GM21526 (cell line): Measurements from ENCODE around the gene MPHOSPH10.
"Not testable (repeated sequence)": the region's sequence is repeated elsewhere in the genome, so short reads cannot be mapped to it uniquely, and the experiment has no call there.

Experiments
- ATAC-seq: cut with Tn5 transposase; IDR thresholded peaks from one replicate; pipeline ENCODE4 v1.9.1; 2021; ENCODE audit warnings: moderate library complexity; ENCODE audit not compliant: unreplicated experiment, low FRiP score

The MPHOSPH10 gene

DNA sequence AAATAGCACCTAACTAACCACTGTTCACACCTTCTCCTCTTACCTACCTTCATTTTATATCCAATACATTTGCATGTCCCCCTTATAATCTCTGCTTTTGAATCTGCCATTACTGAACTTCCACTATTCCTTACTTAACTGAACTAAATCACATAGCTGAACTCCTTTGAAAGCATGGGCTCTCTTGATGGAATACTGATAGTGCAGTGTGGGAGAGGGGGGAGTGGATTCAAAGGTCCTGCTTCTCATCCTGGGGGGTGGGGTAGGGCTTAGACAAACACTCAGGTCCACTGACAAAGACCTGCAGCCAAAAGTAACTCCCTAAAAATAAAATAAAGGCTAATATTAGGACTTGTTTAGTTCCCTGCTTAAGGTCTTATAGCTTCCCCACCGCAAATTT lies 9.0 kb upstream of the MPHOSPH10 start:
- no peak for ATAC-seq

DNA sequence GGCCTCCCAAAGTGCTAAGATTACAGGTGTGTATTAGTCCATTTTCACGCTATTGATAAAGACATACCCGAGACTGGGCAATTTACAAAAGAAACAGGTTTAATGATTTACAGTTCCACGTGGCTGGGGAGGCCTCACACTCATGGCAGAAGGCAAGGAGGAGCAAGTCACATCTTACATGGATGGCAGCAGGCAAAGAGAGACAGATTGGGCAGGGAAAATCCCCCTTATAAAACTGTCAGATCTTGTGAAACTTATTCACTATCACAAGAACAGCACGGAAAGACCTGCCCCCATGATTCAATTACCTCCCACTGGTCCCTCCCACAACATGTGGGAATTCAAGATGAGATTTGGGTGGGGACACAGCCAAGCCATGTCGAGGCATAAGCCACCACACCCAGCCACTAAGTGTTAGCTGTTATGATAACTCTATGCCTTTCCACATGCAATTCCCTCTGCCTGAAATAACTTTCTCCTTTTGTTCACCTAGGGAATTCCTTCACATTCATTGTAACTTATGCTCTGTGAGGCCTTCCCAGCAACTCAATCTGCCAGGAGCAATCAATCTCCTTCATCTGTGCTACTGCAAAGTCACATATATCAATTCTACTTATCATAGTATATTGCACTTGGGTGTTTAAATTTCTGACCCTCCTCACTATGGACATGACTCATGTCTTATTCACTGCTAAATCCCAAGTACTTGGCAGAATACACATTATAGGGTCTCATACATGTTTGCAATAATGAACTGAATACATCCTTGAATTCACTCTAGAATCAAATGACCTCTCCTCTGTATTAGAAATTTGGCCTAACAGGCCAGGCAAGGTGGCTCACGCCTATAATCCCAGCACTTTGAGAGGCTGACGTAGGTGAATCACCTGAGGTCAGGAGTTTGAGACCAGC lies 7.8 kb upstream of the MPHOSPH10 start:
- ATAC-seq, result no peak

DNA sequence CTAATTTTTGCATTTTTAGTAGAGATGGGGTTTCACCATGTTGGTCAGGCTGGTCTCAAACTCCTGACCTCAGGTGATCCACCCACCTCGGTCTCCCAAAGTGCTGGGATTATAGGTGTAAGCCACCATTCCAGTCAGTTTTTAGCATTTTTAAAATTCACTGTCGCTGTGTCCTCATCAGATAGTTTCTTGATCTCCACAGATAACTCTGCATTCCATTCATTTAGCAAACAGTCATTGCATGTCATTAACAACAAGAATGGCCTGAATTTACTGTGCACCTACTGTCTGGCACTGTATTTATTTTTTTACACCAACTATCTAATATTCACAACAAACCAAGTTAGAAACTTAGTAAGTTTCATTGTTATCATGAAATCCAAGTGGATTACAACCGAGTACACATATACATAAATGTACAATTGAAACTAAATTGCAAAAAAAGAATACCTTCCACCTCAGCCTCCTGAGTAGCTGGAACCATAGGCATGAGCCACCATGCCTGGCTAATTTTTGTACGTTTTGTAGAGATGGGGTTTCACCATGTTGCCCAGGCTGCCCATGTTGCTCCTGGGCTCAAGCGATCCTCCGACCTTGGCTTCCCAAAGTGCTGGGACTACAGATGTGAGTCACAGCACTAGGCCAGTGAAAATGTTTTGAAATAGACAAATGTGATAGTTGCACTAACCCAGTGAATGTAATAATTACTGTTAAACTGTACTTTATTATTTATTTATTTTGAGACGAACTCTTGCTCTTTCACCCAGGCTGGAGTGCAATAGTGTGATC lies 4.7 kb upstream of the MPHOSPH10 start:
- no peak for ATAC-seq

DNA sequence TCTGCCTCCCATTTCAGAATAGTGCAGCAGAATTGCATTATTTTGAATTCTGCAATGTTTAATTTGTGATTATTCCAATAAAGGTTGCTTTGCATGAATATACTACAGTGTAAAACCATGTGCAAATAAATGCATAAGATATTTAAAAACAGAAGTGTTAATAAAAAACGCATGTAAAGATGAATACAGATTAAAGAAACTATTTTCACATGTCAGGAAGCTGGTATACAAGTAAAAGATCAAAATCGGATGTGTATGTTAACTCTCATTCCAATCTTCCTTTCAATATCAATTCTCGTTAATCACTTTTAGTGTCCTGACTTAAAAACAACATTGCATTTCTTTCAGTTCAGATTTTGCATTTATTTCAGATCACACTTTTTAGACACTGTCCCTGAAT lies 3.5 kb upstream of the MPHOSPH10 start:
- no peak for ATAC-seq

DNA sequence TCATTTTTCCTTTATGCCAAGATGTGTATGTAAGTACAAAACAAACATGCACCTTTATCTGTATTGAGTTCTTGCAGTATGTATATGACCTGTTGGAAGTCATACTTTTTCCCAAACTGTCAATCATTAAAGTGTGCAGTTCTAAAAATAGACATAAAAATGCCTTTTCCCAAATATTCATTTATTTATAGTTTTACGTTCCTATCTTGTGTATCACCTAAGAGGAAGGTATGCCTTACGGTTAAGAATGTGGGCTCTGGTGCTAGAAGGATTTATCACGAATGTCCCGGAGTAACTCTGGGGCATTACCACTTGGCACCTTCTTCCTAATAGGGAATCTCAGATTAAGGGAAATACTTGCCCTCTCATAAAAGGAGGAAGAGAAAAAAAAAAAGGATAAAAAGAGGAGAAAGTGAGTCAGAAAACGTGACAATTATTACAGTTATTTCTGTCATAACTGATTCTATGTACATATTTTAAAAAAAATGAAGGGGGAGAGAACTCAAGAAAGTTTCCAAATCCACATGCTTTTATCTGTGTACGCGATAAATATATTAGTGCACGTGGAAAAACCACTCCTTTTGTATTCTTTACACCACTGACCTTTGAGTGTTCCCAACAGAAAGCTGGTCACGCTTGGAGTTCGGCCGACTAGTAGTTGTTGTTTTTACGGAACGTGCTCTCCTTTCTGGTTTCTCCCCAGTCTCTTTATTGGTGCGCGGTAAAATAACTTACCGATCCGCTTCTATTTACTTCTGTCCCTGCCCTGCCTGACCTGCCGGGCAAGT lies 1.1 kb upstream of the MPHOSPH10 start:
- no peak for ATAC-seq

DNA sequence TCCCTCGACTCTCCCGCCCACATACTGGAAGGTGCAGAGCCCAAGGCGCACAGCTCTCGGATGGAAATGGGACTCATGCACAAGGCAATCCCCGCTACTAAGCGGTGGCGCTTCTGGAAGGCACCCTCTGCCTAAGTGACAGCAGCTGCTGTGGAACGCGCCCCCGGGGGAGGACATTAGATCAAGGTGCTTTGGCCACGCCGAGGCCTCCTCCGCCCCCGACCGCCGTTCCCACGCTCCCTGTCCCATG lies 607 bp upstream of the MPHOSPH10 start:
- peak; percentile 47 for ATAC-seq

DNA sequence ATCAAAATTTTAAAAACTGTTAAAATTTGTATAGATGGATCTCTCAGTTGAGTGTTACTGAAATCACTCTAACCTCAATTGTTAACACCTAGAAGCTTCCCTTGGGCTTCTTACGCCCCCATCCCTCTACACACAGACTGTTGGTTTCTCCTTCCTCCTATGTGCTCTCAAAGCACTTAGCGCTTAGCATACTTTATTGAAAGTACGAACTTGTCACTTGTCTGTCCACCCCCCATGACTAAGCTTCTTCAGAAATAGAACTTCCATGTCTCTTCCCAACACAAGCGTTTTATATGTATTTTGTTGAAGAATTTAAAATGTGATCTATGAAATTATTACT lies 441 bp downstream of the MPHOSPH10 start:
- ATAC-seq, result no peak

DNA sequence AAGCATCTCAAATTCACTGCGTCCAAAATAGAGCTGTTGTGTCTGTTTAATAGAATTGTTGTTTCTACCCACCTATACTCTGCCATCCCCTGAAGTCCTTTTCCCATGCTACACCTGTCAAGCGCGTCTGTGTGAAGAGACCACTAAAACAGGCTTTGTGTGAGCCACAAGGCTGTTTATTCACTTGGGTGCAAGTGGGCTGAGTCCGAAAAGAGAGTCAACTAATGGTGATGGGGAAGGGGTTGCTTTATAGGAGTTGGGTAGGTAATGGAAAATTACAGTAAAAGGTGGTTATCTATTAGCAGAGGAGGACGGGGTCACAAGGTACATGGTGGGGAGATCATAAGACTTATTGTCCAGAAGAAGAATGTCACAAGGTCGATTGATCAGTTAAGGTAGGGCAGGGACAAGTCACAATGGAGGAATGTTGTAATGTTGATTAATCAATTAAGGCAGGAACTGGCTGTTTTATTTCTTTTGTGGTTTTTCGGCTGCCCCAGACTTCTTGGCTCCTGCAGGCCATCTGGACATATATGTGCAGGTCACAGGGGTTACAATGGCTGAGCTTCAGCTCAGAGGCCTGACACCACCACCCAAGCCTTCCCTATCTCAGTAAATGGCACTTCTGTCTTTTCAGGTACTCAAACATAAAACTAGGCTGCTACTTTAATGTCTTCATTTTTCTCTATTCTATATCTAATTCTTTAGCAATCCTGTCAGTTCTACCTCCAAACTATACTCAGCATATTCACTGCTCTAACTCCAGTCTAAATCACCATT lies 1.1 kb downstream of the MPHOSPH10 start:
- ATAC-seq, result not testable (repeated sequence)

DNA sequence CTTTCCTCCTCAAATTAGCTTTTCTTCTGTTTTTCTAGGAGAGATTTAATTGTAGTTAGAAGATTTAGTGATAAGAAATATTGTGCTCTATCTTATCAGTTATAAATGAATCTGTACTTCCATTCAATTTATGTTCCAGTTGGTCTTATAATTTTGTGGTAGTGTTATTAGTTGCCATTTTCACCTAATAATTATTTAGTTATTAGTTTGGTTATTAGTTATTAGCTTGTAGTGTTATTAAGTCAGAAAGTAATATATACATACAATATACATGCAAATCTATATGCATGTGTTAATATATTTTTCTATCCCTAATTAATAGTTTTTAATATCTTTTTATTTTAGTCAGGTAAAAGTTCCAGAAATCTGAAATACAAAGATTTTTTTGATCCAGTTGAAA lies 3.2 kb downstream of the MPHOSPH10 start:
- ATAC-seq, result no peak

DNA sequence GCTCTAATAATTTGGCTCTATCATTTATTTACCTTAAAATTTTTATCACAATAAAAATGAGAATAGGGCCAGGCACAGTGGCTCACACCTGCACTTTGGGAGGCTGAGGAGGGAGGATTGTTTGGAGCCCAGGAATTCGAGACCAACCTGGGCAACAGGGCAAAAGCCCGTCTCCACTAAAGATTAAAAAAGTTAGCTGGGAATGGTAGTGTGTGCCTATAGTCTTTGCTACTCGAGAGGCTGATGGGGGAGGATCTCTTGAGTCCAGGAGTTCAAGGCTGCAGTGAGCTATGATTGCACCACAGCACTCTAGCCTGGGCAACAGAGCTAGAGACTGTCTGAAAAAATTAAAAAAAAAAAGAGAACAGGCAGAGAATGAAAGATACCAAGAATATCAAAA lies 5.7 kb downstream of the MPHOSPH10 start:
- ATAC-seq, result no peak

DNA sequence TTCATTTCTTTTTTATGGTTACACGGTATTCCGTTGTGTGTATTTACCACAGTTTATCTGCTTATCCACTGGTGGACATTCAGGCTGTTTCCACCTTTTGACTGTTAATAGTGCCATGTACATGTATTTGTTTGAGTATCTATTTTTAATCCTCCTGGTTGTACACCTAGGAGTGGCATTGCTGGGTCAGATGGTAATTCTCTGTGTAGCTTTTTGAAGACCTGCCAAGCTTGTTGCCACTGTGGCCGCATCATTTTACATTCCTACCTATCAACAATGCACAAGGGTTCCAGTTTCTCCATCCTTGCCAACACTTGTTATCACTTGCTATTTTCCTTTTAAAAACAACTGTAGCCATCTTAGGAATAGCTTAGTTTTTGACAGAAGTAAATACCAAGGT lies 13.3 kb downstream of the MPHOSPH10 start:
- ATAC-seq, result no peak

DNA sequence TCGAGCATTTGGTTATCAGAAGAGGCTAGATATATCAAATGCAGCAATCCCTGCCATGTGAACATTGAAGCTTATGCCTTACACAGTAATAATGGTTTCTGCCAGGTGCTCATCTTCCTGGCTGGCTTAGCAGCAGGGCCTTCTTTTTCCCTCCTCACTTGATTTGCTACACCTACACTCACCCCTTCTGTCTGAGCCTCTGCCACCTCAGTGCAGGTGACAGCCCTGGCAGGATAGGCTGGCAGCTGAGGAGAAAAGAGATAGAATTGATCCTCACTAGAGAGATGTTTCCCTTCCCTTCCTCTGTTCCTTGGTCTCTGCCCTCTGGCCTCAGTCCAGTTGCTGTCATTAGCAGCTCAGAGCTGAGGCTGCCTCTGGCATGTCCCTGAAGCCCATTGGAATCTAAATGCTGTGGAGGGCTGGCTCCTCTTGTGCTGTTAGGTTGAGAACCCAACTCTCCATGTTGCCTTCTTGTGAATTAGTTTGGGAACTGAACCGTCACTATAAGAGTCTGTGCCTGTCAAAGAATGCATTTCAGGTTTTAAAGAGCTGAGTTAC lies 18.2 kb downstream of the MPHOSPH10 start:
- ATAC-seq, result no peak

DNA sequence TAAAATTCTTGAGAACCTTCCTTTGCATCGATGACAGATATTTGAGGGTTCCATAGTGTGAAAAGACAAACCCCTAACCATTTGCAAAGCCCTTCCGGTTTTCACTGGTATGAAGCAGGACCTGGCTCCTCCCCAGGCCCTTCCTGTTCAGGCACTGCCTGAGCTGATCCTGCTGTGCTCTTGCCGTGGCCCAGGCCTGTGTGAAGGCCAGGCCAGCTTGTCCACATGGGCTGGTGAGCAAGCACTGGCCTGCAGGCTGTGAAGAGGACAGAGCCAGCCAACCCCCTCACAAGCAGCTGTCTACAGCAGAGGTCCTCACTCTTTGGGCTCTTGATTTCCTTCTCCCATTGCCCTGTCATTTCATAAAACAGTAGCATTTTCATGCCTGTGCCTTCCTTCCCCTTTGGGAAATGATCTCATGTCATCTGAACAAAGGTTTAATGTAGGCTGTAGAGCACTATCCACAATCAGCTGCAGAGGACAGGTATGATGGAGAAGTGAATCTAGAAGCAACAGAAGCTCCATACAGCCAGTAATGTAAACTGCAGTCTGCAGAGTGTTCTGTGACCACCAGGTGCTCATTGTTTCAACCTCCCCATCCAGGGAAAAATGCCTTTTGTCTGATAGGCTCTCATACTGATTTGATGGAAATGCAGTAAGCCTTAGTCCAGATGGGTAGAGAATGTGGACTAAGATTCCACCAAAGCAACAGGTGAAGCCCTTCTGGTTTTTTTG lies 19.8 kb downstream of the MPHOSPH10 start:
- ATAC-seq, result no peak

DNA sequence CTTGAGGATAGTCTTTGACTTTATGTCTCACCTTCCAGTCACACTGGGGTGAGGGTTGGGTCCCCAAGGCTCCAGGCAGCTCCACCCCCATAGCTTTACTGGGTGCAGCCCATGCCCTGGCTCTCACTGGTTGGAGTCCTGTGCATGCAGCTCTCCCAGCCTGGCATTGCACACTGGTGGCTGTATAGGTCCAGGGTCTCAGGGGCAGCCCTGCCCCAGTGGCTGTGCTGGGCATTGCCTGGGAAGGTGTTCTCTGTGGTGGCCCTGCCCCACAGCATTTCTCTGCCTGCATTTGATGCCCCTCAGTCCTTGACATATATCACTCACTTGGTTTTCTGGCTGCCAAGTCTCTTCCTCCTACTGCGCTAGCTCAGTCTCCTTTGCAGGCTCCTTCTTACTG lies 21.2 kb downstream of the MPHOSPH10 start:
- no peak for ATAC-seq

DNA sequence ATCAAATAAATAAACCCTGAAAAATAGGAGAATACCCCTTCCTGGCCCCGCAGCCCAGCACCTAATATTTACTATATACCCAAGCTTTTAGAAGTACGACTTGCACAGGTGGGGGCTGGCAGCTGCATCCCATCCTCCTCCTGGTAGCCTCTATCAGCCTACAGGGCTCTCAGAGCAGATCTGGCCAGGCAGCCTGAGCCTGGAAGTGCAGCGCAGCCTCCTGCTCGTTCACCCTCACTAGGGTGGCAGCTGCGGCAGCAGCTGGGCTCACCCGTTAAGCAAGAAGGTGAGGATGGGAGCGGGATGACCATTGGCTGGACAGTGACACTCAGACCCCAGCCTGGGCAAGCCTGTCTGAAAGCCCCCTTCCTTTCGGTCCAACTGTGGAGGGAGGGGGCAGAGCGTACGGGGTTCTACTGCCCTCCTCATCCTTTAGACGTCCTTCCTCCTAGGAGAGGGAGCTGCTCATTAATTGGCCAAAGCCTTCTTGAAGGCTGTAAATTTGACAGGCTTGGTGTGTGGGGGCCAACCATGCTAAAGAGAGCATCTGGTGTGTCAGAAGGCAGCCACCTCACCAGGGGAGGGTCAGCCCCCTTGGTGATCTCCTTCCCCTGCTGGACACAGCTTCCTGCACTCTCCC lies 23.3 kb downstream of the MPHOSPH10 start:
- ATAC-seq, result no peak

DNA sequence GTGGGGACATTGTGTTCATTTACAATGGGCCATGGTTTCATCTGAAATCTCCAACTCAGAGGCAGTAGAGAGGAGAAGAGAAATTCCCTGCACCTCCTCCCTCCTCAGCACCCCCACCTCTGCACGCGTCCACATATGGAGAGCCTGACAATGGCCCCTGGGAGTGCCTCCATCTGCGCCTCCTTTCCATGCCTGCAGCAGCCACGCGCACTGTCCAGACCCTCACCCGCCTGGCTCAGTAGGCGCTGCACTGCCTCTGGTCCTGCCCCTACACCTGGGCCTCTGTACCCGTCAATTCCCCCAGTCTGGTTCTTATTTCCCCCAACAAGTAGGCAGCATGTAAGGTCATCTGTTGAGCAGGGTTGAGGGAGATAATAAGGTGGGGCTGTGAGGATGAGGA lies 23.8 kb downstream of the MPHOSPH10 start:
- no peak for ATAC-seq

DNA sequence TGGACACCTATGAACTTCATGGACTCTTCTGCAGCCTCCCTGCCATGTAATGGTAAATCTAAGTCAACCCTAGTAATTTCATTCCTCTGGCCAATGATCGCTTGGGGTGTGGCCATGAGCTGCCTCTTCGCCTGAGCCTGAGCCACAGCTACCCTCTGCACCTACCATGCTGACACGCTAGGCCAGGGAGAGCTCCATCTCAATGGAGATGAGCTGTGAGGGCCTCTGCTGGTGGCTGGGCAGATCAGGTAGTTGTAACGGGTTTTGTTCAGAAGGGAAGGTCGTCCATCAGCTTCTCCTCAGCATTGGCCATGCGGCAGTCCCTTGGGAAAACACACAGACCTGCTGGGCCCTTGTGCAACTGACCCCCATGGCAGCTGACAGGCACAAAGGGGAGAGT lies 24.4 kb downstream of the MPHOSPH10 start:
- ATAC-seq, result no peak

DNA sequence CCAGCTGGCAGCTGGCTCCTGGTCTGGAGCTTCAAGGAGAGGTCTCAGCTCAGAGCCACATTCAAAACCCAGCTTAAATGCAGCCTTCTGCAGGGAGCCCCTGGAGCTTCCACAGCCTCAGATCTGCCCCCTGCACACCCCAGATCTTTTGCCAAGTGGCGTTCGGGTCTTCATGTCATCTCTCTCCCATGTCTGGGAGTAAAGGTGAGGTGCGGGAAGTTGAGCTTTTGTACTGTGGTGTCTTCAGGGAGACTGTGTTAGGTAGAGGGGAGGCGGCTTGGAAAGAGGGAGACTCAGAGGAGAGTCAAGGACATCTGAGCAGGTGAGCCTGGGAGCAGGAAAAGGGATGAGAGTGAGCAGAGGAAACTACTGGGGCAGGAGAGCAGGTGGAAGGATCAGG lies 25.4 kb downstream of the MPHOSPH10 start:
- no peak for ATAC-seq

DNA sequence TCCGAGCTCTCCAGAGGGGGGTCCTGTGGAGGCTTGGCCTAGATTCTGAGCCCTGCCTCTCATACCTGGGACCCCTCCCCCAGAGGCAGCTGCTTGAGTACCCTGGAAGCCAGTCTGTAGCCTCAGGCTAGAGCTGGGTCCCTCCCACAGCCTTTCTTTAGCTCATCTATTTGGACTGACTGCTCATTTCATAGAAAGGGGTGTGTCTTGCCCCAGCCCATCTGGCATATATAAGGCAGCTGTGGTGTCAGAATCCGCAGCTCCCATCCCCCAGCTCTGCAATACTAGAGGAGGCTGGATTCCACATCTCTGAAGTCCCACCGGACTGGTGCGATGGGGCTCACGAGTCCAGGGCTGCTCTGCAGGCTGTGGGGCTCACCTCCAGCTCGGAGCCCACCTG lies 26.1 kb downstream of the MPHOSPH10 start:
- ATAC-seq, result no peak
